Left ventricle myocardium inferior (tissue), 1 donor: ENCODE data around the gene CNTFR. TPM values are rescaled to one million over a fixed set of nuclear protein-coding genes. Genes with fewer than 3 reads are reported as not detected.

Experiments used
- DNase-seq: peaks from one replicate; pipeline ENCODE4 v3.0.0-alpha.2; 2020
- H3K27ac ChIP-seq: fragments of 200-600 bp; replicated peaks from 2 replicates; pipeline ENCODE4 v1.8.0; 2021
- H3K27me3 ChIP-seq: fragments of 200-600 bp; 2 replicates; pipeline ENCODE4 v1.8.0; 2021; ENCODE audit warnings: low read depth
- H3K36me3 ChIP-seq: fragments of 200-600 bp; 2 replicates; pipeline ENCODE4 v1.8.0; 2021
- H3K4me1 ChIP-seq: fragments of 200-600 bp; 2 replicates; pipeline ENCODE4 v1.8.0; 2021
- H3K4me3 ChIP-seq: fragments of 200-600 bp; 2 replicates; pipeline ENCODE4 v1.8.0; 2021; ENCODE audit warnings: mild to moderate bottlenecking, moderate library complexity
- H3K9me3 ChIP-seq: fragments of 200-600 bp; replicated peaks from 2 replicates; pipeline ENCODE4 v1.8.0; 2021
- intact Hi-C: fragments of 100-400 bp; cut with micrococcal nuclease; formaldehyde crosslinking; loops from one replicate; pipeline ENCODE4 v1.11.0; 2022
- total RNA-seq: library from RNA; stranded (reverse); fragmentation: NEBNext Ultra II Directional; extraction: Animal tissue kit (Norgen Biotek cat#: 25700); gene quantifications from one replicate; pipeline ENCODE4 v1.2.1, GENCODE V29; 2021
- TF ChIP-seq, protein P1 (sequence below): fragments of 200-600 bp; IDR thresholded peaks from 2 replicates; pipeline ENCODE4 v1.8.0; 2021; ENCODE audit warnings: antibody characterized with exemption, mild to moderate bottlenecking, borderline replicate concordance
- donor health status: DM: no; HTN: yes; CAD: no; lungs with severe emphysema.

The CNTFR gene
- total RNA-seq, 1 donor from 2014 or later, result 4.6 TPM

GRCh38 chr9:34611811-34612787 is 22.6 kb upstream of the CNTFR start, which contains the start of gene RPP25L:
Gene RPP25L (minus strand): TSS chr9:34612097. CDS start chr9:34611296, 801 bp downstream.
- no peaks in the 10 kb centered on the region for H3K9me3 ChIP-seq
- intact Hi-C loops, result no loop called here
- H3K4me3 ChIP-seq, result peak within 1 kb of the TSS; percentile 89
- peak; percentile 87 for DNase-seq
- H3K27me3 ChIP-seq, result no peaks in the 10 kb centered on the region
- peaks cover 33% of the 10 kb centered on the region for H3K4me1 ChIP-seq
- H3K36me3 ChIP-seq, result peaks cover 37% of the 10 kb centered on the region
- peak within 1 kb of the TSS; percentile 95 for H3K27ac ChIP-seq
- TF ChIP-seq, protein P1, sequence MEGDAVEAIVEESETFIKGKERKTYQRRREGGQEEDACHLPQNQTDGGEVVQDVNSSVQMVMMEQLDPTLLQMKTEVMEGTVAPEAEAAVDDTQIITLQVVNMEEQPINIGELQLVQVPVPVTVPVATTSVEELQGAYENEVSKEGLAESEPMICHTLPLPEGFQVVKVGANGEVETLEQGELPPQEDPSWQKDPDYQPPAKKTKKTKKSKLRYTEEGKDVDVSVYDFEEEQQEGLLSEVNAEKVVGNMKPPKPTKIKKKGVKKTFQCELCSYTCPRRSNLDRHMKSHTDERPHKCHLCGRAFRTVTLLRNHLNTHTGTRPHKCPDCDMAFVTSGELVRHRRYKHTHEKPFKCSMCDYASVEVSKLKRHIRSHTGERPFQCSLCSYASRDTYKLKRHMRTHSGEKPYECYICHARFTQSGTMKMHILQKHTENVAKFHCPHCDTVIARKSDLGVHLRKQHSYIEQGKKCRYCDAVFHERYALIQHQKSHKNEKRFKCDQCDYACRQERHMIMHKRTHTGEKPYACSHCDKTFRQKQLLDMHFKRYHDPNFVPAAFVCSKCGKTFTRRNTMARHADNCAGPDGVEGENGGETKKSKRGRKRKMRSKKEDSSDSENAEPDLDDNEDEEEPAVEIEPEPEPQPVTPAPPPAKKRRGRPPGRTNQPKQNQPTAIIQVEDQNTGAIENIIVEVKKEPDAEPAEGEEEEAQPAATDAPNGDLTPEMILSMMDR, result no peak

DNA sequence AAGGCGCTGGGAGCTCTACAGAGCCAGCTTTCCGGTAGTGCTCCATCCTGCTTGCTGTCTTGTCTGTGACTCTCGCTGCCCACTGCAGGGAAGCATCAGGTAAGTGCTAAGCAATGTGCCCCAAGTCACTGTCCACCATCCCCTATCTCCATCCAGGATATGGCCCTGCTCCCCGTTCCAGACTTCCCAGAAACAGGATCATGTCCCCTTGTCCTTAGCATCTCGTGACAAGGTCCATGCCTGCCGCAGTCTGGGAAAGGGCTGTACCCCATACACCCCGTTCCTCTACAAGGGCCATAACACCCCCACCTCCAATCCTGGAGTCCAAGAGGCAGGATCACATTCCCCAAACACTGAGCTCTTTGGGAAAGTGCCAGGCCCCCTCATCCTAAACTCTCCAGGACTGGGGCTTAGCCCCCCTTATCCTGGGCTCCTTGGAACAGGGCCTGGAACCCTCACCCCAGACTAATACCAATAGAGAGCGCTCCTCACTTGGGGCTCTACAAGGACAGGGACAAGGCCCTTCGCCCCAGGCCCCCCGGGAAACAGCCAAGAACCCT is 21.8 kb upstream of the CNTFR start:
- no peaks in the 10 kb centered on the region for H3K27me3 ChIP-seq
- peaks cover 33% of the 10 kb centered on the region for H3K4me1 ChIP-seq
- H3K36me3 ChIP-seq, result peaks cover 30% of the 10 kb centered on the region
- intact Hi-C loops, result no loop called here
- TF ChIP-seq, protein P1, result no peak
- peak overlapping the region; percentile 95 for H3K27ac ChIP-seq
- no peak for DNase-seq
- no peaks in the 10 kb centered on the region for H3K9me3 ChIP-seq
- peak overlapping the region; percentile 89 for H3K4me3 ChIP-seq

DNA sequence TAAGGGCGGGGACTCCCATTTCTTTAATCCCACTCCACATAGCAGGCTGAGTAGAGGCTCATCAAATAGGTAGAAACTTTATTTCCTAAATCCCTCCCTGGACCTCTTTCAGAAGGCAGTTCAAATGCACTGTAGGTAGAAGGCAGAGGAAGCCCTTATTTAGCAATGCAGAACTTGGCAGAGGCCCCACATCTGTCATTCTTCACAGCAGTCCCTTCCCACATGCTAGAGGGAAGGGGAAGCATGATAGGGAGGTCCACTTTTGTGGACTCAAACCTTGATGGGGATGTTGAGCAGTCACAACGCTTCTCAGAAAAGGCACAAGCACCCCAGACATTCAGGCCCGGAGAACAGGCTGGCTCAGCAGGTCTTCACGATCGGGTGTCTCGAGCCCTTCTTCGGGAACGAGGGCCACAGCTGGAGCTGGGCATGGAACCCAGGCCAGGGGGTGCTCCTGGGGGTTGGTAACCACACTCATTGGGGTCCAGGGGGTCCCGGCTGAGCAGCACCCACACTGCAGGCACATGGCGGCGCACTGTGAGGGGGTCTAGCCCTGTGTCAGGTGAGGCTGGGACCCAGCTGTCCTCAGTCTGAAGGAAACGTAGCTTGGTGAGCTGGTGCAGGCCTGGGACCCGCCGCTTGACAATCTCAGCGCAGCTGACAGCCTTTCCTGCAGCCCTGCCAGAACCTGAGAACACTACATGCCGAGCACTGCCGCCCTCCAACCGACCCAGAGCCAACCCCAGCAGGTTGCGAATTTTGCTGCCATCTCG is 21.1 kb upstream of the CNTFR start:
- Histone ChIP-seq H3K9me3 (no peaks in the 10 kb centered on the region), H3K36me3 (peaks cover 23% of the 10 kb centered on the region), H3K4me1 (peaks cover 33% of the 10 kb centered on the region), H3K27me3 (no peaks in the 10 kb centered on the region), H3K4me3 (peak overlapping the region; percentile 89), H3K27ac (peak overlapping the region; percentile 95)
- no peak for DNase-seq
- intact Hi-C loops, result no loop called here
- TF ChIP-seq, protein P1, result no peak

GRCh38 chr9:34607331-34607730 is 17.8 kb upstream of the CNTFR start:
- Histone ChIP-seq H3K9me3 (no peaks in the 10 kb centered on the region), H3K4me1 (peaks cover 24% of the 10 kb centered on the region), H3K36me3 (no peaks in the 10 kb centered on the region), H3K27me3 (no peaks in the 10 kb centered on the region), H3K4me3 (no peak overlapping the region), H3K27ac (no peak overlapping the region)
- intact Hi-C loops, result loop anchor here (10.0 kb wide), 1 partner anchor 203 kb away; no protein-coding TSS in a partner anchor
- no peak for DNase-seq
- TF ChIP-seq, protein P1, result no peak

DNA sequence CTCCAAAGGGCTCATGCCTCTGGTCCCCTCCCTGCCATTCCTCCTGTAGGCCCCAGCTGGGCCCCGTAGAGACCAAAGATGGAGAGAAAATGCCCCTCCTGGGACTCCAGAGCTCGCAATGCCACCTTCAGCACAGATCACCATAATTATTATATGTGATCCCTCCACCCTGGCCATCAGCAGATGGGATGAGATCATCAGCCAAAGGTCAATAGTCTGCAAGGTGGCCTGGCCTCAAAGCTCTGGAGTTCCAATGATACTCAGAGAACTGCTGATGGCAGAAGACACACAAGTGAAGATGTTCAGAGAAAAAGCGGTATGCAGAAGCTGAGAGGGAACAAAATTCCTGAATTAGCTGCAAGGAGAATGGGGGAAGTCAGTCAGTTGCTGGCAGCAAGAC is 17.4 kb upstream of the CNTFR start:
- H3K4me1 ChIP-seq, result peaks cover 22% of the 10 kb centered on the region
- no peaks in the 10 kb centered on the region for H3K36me3 ChIP-seq
- H3K27me3 ChIP-seq, result no peaks in the 10 kb centered on the region
- no peak overlapping the region for H3K27ac ChIP-seq
- intact Hi-C loops, result loop anchor here (10.0 kb wide), 1 partner anchor 202 kb away; no protein-coding TSS in a partner anchor
- TF ChIP-seq, protein P1, result no peak
- H3K4me3 ChIP-seq, result no peak overlapping the region
- no peak for DNase-seq
- H3K9me3 ChIP-seq, result no peaks in the 10 kb centered on the region
